Hematopoietic multipotent progenitor cell treated with erythropoietin and hydrocortisone succinate and interleukin-3 and kit ligand, for 15 days (in vitro differentiated cells): ENCODE data around the gene BPIFA3.
"Not testable (repeated sequence)": the region's sequence is repeated elsewhere in the genome, so short reads cannot be mapped to it uniquely, and the experiment has no call there.

Source experiments
- DNase-seq: peaks from one replicate; pipeline ENCODE4 v3.0.0-alpha.2; 2015; ENCODE audit warnings: low spot score

The BPIFA3 gene

GRCh38 chr20:33217052-33217451 lies at the start of gene BPIFA3:
BPIFA3 (plus strand) TSS chr20:33217352; CDS start chr20:33217537, 185 bp downstream.
- DNase-seq, result no peak

- DNase-seq, result no peak
Measured at GRCh38 chr20:33167859-33168258, 49.3 kb upstream of the BPIFA3 start, which contains the start of gene BPIFA2. BPIFA2 (plus strand) TSS chr20:33168159; CDS start chr20:33169146, 987 bp downstream.

- DNase-seq, result peak; percentile 18
Measured at GRCh38 chr20:33169176-33169794, 47.9 kb upstream of the BPIFA3 start.

- DNase-seq, result no peak
Measured at GRCh38 chr20:33172781-33173180, 44.4 kb upstream of the BPIFA3 start.

GRCh38 chr20:33175123-33175522 lies 42.0 kb upstream of the BPIFA3 start:
- DNase-seq, result no peak

GRCh38 chr20:33176101-33176500 lies 41.1 kb upstream of the BPIFA3 start:
- DNase-seq, result no peak

- DNase-seq, result no peak
Measured at GRCh38 chr20:33177866-33178265, 39.3 kb upstream of the BPIFA3 start.

- no peak for DNase-seq
Measured at GRCh38 chr20:33178726-33179125, 38.4 kb upstream of the BPIFA3 start.

GRCh38 chr20:33180169-33180568 lies 37.0 kb upstream of the BPIFA3 start:
- no peak for DNase-seq

- DNase-seq, result no peak
Measured at GRCh38 chr20:33181482-33182093, 35.6 kb upstream of the BPIFA3 start.

GRCh38 chr20:33183312-33183711 lies 33.8 kb upstream of the BPIFA3 start:
- no peak for DNase-seq

- DNase-seq, result not testable (repeated sequence)
Measured at GRCh38 chr20:33185031-33185590, 32.0 kb upstream of the BPIFA3 start.

GRCh38 chr20:33187491-33187890 lies 29.7 kb upstream of the BPIFA3 start:
- no peak for DNase-seq

- no peak for DNase-seq
Measured at GRCh38 chr20:33188421-33188820, 28.7 kb upstream of the BPIFA3 start.

- no peak for DNase-seq
Measured at GRCh38 chr20:33191484-33191883, 25.7 kb upstream of the BPIFA3 start.

GRCh38 chr20:33191955-33192354 lies 25.2 kb upstream of the BPIFA3 start:
- DNase-seq, result no peak

GRCh38 chr20:33192912-33193501 lies 24.1 kb upstream of the BPIFA3 start:
- no peak for DNase-seq

GRCh38 chr20:33199026-33199425 lies 18.1 kb upstream of the BPIFA3 start:
- DNase-seq, result no peak

GRCh38 chr20:33202451-33202850 lies 14.7 kb upstream of the BPIFA3 start:
- DNase-seq, result no peak

- DNase-seq, result no peak
Measured at GRCh38 chr20:33203444-33203843, 13.7 kb upstream of the BPIFA3 start.

GRCh38 chr20:33209789-33210188 lies 7.4 kb upstream of the BPIFA3 start:
- DNase-seq, result peak; percentile 14

GRCh38 chr20:33210371-33210770 lies 6.8 kb upstream of the BPIFA3 start:
- DNase-seq, result no peak

- DNase-seq, result no peak
Measured at GRCh38 chr20:33211817-33212424, 5.2 kb upstream of the BPIFA3 start.
